ENCODE data around the gene DCAKD.

DNA sequence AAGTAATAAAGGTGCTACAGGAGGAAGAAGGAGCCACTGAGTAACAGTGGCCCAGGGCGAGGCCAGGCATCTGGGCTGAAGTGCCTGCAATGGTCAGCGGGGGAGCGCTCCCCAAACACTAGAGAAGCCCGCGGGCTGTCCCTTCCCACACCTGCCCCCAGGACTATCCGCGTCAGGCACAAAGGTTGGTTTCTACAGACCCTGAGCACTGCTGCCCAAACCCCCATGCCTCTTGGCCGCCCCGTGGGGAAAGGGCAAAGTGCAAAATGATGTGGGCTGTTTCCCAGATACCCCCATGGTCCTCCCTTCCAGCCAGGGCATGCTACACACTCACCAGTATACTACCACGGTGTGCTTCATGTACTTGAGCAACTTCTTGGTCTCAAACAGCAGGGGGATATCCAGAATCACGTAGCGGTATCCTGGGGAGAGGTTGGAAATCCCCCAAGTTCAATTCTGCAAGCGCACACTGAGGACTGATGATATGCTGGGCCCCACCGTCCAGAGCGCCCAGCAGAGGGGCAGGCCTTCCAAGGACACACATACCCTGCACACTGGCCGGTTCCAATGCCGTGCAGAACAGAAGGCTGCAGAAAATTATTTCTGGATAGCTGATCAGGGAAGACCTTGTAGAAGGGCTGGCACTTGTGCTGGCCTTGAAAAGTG lies 21.5 kb downstream of the DCAKD start:
- TF ChIP-seq, protein P1, sequence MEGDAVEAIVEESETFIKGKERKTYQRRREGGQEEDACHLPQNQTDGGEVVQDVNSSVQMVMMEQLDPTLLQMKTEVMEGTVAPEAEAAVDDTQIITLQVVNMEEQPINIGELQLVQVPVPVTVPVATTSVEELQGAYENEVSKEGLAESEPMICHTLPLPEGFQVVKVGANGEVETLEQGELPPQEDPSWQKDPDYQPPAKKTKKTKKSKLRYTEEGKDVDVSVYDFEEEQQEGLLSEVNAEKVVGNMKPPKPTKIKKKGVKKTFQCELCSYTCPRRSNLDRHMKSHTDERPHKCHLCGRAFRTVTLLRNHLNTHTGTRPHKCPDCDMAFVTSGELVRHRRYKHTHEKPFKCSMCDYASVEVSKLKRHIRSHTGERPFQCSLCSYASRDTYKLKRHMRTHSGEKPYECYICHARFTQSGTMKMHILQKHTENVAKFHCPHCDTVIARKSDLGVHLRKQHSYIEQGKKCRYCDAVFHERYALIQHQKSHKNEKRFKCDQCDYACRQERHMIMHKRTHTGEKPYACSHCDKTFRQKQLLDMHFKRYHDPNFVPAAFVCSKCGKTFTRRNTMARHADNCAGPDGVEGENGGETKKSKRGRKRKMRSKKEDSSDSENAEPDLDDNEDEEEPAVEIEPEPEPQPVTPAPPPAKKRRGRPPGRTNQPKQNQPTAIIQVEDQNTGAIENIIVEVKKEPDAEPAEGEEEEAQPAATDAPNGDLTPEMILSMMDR (IDR thresholded peaks at IDR 0.05; ENCODE audit: poor library complexity) = no peak
- no peak for TF ChIP-seq EZH2 (IDR thresholded peaks at IDR 0.05; ENCODE audit: borderline replicate concordance)
- no peak for TF ChIP-seq EZH2phosphoT487 (IDR thresholded peaks at IDR 0.05; ENCODE audit: low read depth, severe bottlenecking, unreplicated experiment)
